Measurements from ENCODE around the gene VTI1A. TPM values are rescaled to one million over a fixed set of nuclear protein-coding genes. Genes with fewer than 3 reads are reported as not detected.

Gene VTI1A
- polyA plus RNA-seq, 2 of the 4 experiments (the other 2 are of a cell fraction), result 17.0 to 25.3 TPM

GRCh38 chr10:112816891-112817290, 369.9 kb downstream of the VTI1A start:
- DNase-seq (ENCODE audit: low read depth in 1 of 2, low spot score in 1 of 2), result no peak
- no peak for ATAC-seq
- no peaks in the 10 kb centered on the region for H3K9me3 ChIP-seq
- H3K4me3 ChIP-seq, result no peak overlapping the region
- H3K4me2 ChIP-seq, result no peak overlapping the region
- no peak overlapping the region for H3K27ac ChIP-seq
- peaks cover 31% of the 10 kb centered on the region for H3K4me1 ChIP-seq
- ChIA-PET POLR2A (no interaction called here), CTCF (interaction anchor here (1.2 kb wide), 1 partner anchor 345 kb away, joined by 3 read pairs; no protein-coding TSS in a partner anchor)
- FAIRE-seq, result no peak
- WGBS (ENCODE audit: missing lambda C conversion rate), result 89% methylated on average over 13 of the region's 13 CpGs
- TF ChIP-seq RCOR1 (IDR thresholded peaks at IDR 0.05; ENCODE audit: low read depth, low read length) (no peak), EHMT2 (IDR thresholded peaks at IDR 0.05; ENCODE audit: low read depth) (no peak), RFX5 (IDR thresholded peaks at IDR 0.05) (no peak), FOSL2 (IDR thresholded peaks at IDR 0.05) (no peak), FOSL2 (CRISPR knock-in tag; IDR thresholded peaks at IDR 0.05) (no peak), CHD4 (IDR thresholded peaks at IDR 0.05; ENCODE audit: borderline replicate concordance) (no peak), SREBF2 (IDR thresholded peaks at IDR 0.05) (no peak), CBX8 (IDR thresholded peaks at IDR 0.05) (no peak)
- TF ChIP-seq, protein P1, sequence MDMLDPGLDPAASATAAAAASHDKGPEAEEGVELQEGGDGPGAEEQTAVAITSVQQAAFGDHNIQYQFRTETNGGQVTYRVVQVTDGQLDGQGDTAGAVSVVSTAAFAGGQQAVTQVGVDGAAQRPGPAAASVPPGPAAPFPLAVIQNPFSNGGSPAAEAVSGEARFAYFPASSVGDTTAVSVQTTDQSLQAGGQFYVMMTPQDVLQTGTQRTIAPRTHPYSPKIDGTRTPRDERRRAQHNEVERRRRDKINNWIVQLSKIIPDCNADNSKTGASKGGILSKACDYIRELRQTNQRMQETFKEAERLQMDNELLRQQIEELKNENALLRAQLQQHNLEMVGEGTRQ (IDR thresholded peaks at IDR 0.05), result no peak
- TF ChIP-seq, protein P2, sequence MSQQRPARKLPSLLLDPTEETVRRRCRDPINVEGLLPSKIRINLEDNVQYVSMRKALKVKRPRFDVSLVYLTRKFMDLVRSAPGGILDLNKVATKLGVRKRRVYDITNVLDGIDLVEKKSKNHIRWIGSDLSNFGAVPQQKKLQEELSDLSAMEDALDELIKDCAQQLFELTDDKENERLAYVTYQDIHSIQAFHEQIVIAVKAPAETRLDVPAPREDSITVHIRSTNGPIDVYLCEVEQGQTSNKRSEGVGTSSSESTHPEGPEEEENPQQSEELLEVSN (IDR thresholded peaks at IDR 0.05; ENCODE audit: borderline replicate concordance, low read depth), result no peak

- CTCF ChIA-PET, result interaction anchor here (1.2 kb wide), 1 partner anchor 346 kb away, joined by 3 read pairs; no protein-coding TSS in a partner anchor
- FAIRE-seq (no peak), DNase-seq (ENCODE audit: low read depth in 1 of 2, low spot score in 1 of 2) (no peak), ATAC-seq (no peak)
- POLR2A ChIA-PET, result no interaction called here
- Histone ChIP-seq H3K27ac (0 out of 6 replicates have a peak overlapping the region, but pooled peaks of 1 of the 2 experiments have one; percentile 6), H3K9me3 (no peaks in the 10 kb centered on the region), H3K4me3 (no peak overlapping the region), H3K4me1 (peaks cover 20% of the 10 kb centered on the region), H3K4me2 (no peak overlapping the region)
- no peak for TF ChIP-seq TP53 (CRISPR knock-in tag; IDR thresholded peaks at IDR 0.05)
- 83% methylated on average over 14 of the region's 14 CpGs for WGBS (ENCODE audit: missing lambda C conversion rate)
These were observed 371.2 kb downstream of the VTI1A start for GRCh38 chr10:112817981-112818777.

GRCh38 chr10:112819231-112819630, 372.2 kb downstream of the VTI1A start:
- Histone ChIP-seq H3K27ac (no peak overlapping the region), H3K4me3 (no peak overlapping the region), H3K4me1 (peaks cover 14% of the 10 kb centered on the region), H3K4me2 (no peak overlapping the region), H3K9me3 (no peaks in the 10 kb centered on the region)
- ChIA-PET CTCF (interaction anchor here (1.1 kb wide), 1 partner anchor 15 kb away, joined by 4 read pairs; no protein-coding TSS in a partner anchor), POLR2A (no interaction called here)
- FAIRE-seq (no peak), ATAC-seq (no peak), DNase-seq (ENCODE audit: low read depth in 1 of 2, low spot score in 1 of 2) (no peak)
- 95% methylated on average over 7 of the region's 7 CpGs for WGBS (ENCODE audit: missing lambda C conversion rate)
- no peak for TF ChIP-seq NPAS2 (CRISPR knock-in tag; IDR thresholded peaks at IDR 0.05; ENCODE audit: borderline replicate concordance)
- TF ChIP-seq ELK1 (IDR thresholded peaks at IDR 0.05; ENCODE audit: low read depth, low read length), result no peak
- no peak for TF ChIP-seq ZFP36 (IDR thresholded peaks at IDR 0.05; ENCODE audit: borderline replicate concordance, partially characterized antibody)
- no peak for TF ChIP-seq PBX3 (IDR thresholded peaks at IDR 0.05)
- TF ChIP-seq, protein P3, sequence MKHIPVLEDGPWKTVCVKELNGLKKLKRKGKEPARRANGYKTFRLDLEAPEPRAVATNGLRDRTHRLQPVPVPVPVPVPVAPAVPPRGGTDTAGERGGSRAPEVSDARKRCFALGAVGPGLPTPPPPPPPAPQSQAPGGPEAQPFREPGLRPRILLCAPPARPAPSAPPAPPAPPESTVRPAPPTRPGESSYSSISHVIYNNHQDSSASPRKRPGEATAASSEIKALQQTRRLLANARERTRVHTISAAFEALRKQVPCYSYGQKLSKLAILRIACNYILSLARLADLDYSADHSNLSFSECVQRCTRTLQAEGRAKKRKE (CRISPR knock-in tag; IDR thresholded peaks at IDR 0.05; ENCODE audit: low read depth), result no peak
- TF ChIP-seq ESRRA (IDR thresholded peaks at IDR 0.05; ENCODE audit: borderline replicate concordance, low read length), result no peak
- TF ChIP-seq, protein P2 (IDR thresholded peaks at IDR 0.05; ENCODE audit: borderline replicate concordance, low read depth), result no peak
- TF ChIP-seq NR3C1 (IDR thresholded peaks at IDR 0.05), result no peak
- no peak for TF ChIP-seq ZSCAN20 (CRISPR knock-in tag; IDR thresholded peaks at IDR 0.05)
- no peak for TF ChIP-seq EP300 (IDR thresholded peaks at IDR 0.05)
- TF ChIP-seq CTCF (IDR thresholded peaks at IDR 0.05), result no peak
- no peak for TF ChIP-seq TFCP2L1 (CRISPR knock-in tag; IDR thresholded peaks at IDR 0.05)
- no peak for TF ChIP-seq KDM5A (IDR thresholded peaks at IDR 0.05)
- no peak for TF ChIP-seq SMC3 (IDR thresholded peaks at IDR 0.05)
- TF ChIP-seq SREBF2 (IDR thresholded peaks at IDR 0.05), result no peak
- no peak for TF ChIP-seq MAZ (IDR thresholded peaks at IDR 0.05; ENCODE audit: borderline replicate concordance, low read depth, low read length)
- no peak for TF ChIP-seq CHD2 (IDR thresholded peaks at IDR 0.05; ENCODE audit: low read length, partially characterized antibody)
- TF ChIP-seq CBX8 (IDR thresholded peaks at IDR 0.05), result no peak

Data from A549 (cell line).